NCI-H2081 treated with DMSO at 0.1 percent for 48 hours (cell line): Measurements from ENCODE around the gene STIM2.

Source experiments
- DNase-seq: peaks from one replicate; lab custom pipeline; 2025; lab: John Stamatoyannopoulos, UW

Gene STIM2

GRCh38 chr4:27040356-27040755, 179.7 kb downstream of the STIM2 start:
- DNase-seq: no peak

GRCh38 chr4:27042411-27042810, 181.8 kb downstream of the STIM2 start:
- DNase-seq: no peak

- no peak for DNase-seq
Measured at GRCh38 chr4:27043200-27043599, 182.6 kb downstream of the STIM2 start.

GRCh38 chr4:27046851-27047250, 186.2 kb downstream of the STIM2 start:
- no peak for DNase-seq

GRCh38 chr4:27048429-27049238, 188.0 kb downstream of the STIM2 start:
- no peak for DNase-seq

- DNase-seq: no peak
Measured at GRCh38 chr4:27049239-27049829, 188.7 kb downstream of the STIM2 start.

DNA sequence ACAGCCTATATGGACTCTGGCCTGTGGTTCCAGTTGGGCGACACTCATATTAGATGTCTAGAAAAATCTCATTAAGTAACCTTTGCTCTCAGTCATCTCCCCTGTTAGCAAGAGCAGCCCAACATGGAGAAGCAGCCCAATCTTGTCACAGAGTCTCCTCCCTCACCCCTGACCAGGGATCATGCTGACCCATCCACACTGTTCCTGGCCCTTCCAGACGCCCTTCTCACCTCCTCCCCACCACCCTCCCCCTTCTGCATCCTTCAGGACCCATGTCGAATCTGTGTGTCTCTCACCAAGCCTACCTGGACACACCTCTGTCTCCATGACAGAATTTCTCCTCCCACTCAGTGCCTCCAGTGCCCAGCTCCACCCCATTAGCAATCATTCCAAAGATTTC, 190.1 kb downstream of the STIM2 start:
- no peak for DNase-seq

DNA sequence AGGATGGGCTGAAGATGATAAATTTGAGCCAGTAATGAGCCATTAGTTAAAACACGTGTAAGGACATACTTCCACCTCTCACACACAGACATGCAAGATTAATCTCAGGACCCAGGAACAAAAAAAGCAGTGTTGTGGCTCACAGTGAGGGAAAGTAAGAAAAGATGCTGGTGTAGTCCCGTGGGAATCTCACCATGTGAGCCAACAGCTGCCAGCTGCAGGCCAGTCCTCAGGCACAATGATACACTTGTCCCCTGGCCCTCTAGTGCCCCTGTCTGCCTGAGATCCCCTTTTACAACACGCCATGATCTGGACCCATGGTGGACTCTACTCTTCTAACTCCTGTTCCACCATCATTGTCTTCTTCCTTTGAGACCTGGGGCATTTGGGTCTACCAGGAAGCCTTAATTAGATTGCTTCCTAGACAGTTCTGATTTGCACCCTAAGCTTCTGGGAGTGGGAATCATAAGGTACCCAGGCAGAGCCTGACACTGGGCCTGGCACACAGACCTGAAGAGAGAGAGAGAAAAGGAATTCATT, 194.7 kb downstream of the STIM2 start:
- DNase-seq: no peak

GRCh38 chr4:27056281-27056680, 195.6 kb downstream of the STIM2 start:
- DNase-seq: no peak

GRCh38 chr4:27057053-27057452, 196.4 kb downstream of the STIM2 start:
- DNase-seq: no peak

DNA sequence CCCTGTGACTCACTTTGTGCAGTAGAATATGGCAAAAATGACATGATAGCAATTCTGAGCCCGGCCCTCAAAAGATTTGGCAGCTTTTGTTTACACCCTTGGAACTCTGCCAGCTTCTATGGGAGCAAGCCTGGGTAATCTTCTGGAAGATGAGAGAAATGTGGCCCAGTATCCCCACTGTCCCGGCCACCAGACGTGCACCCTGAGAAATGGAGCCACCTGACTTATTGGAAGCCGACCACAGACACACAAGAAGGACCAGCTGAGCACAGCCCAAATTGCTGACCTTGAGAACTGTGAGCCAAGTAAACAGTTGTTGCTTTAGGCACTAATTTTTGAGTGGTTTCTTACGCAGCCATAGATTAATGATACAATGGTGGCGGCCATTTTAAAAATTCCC, 197.0 kb downstream of the STIM2 start:
- no peak for DNase-seq

DNA sequence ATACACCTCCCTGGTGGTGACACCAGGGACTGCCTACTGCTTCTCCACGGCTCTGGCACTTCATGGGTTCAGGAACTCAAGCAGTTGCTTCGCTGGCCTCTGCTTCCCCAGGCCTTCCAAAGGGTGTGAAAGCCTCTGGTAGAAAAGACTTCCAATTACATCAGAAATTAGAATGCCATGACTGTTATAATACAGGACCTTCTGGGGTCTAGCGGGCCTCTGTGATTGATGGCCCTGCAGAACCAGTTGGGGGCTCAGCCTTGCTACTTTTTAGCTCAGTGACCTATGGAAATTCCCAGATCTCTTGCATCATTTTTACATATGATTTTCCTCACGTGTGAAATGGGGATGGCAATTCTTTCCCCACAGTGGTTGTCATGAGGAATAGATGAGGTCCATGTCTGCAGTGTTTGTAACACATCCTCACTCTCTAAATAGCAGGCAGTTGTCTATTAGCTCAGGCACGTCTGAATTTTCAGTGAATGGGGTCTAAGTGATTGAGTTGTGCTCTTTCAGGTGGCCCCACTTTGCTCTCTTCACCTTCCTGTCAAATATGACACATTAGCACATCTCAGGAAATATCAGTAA, 198.3 kb downstream of the STIM2 start:
- no peak for DNase-seq

DNA sequence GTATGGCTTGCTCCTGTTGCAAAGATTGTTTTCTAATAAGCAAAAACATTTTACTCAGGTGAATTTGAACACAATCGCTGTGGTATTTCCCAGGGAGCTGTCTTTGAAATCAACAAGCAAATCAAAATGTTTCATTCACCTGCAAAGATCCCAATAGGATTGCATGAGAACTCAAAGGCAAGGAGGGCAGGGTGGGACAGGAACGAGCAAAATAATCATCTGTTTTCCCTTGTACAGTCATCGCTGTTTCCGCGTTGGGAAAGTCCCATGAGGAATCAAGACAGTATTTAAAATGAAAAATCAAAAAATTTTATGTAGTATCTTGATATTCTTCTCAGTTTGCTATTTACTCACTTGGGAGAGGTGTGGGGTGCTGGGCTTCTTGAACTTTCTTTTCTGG, 198.8 kb downstream of the STIM2 start:
- no peak for DNase-seq

GRCh38 chr4:27062256-27062655, 201.6 kb downstream of the STIM2 start:
- DNase-seq: no peak

GRCh38 chr4:27066591-27066990, 205.9 kb downstream of the STIM2 start:
- DNase-seq: no peak

DNA sequence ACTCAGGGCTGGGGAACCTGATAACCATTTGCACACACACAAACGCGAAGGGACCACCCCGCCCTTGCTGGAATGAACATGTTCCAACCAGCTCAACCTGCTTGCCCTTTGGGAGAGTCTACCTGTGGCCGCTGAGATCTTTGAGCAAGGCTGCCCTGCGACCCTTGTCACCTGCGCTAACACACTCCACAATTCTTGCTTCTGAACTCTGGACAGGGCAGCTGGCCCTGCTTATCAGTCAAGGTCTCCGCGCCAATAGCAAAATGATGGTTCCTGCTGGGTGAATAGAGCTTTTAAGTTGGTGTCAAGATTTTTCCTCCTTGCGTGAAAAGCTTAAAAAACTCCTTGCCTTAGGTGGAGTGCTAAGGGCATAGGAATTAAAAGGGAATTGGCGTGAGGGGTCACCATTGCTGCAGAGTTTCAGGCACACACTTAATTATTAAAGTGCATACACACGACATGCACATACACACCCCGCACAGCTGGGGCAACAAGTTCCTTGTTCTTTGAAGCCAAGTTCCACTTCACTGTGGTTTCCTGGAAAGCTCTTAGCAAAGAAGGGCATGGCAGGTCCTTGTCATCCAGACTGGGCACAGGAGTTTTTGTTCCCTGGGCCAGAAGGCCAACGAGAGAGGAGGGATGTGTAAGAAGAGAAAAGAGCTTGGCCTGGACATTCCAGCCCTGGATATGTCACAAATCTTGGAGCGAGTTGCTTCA, 207.7 kb downstream of the STIM2 start:
- no peak for DNase-seq
